KMS-11 (cell line): Measurements from ENCODE around the gene KRT26.

Source experiments
- H2AFZ ChIP-seq: fragments of 200-600 bp; sonication (generic); 2 replicates; pipeline ENCODE4 v1.6.1; 2016; ENCODE audit warnings: antibody characterized with exemption, mixed run types, low read depth
- H3K27ac ChIP-seq: fragments of 200-600 bp; sonication (generic); 2 replicates; pipeline ENCODE4 v1.6.1; 2016; ENCODE audit warnings: mild to moderate bottlenecking, mixed run types
- H3K27me3 ChIP-seq: fragments of 200-600 bp; sonication (generic); 2 replicates; pipeline ENCODE4 v1.6.1; 2017; ENCODE audit warnings: mild to moderate bottlenecking, low read depth, mixed run types, moderate library complexity; ENCODE audit not compliant: insufficient read depth
- H3K36me3 ChIP-seq: fragments of 200-600 bp; sonication (generic); 2 replicates; pipeline ENCODE4 v1.6.1; 2017; ENCODE audit warnings: mild to moderate bottlenecking, mixed run types; ENCODE audit not compliant: insufficient read depth
- H3K4me1 ChIP-seq: fragments of 200-600 bp; sonication (generic); 2 replicates; pipeline ENCODE4 v1.6.1; 2016; ENCODE audit warnings: mild to moderate bottlenecking, low read depth, mixed run types; ENCODE audit not compliant: poor library complexity, severe bottlenecking
- H3K4me2 ChIP-seq: fragments of 200-600 bp; sonication (generic); 2 replicates; pipeline ENCODE4 v1.7.0; 2016; ENCODE audit warnings: mild to moderate bottlenecking, mixed run types
- H3K4me3 ChIP-seq: fragments of 200-600 bp; sonication (generic); IDR thresholded peaks from 2 replicates; pipeline ENCODE4 v1.6.1; 2017; ENCODE audit warnings: low read depth, low read length, mixed read lengths; ENCODE audit not compliant: insufficient read depth
- H3K79me2 ChIP-seq: fragments of 200-600 bp; sonication (generic); 2 replicates; pipeline ENCODE4 v1.6.1; 2016; ENCODE audit warnings: low read depth, mixed run types; ENCODE audit not compliant: insufficient read depth
- H3K9ac ChIP-seq: fragments of 200-600 bp; sonication (generic); 2 replicates; pipeline ENCODE4 v1.6.1; 2016; ENCODE audit warnings: mild to moderate bottlenecking, mixed run types
- H4K20me1 ChIP-seq: fragments of 200-600 bp; sonication (generic); 2 replicates; pipeline ENCODE4 v1.6.1; 2016; ENCODE audit warnings: mild to moderate bottlenecking, mixed run types; ENCODE audit not compliant: insufficient read depth
- TF ChIP-seq, protein P1 (sequence below): fragments of 200-600 bp; sonication (generic); conservative IDR thresholded peaks from 2 replicates; pipeline ENCODE4 v1.6.1; 2017; ENCODE audit warnings: low read depth, mild to moderate bottlenecking, antibody characterized with exemption, low read length, moderate library complexity, mixed read lengths

Gene KRT26, protein sequence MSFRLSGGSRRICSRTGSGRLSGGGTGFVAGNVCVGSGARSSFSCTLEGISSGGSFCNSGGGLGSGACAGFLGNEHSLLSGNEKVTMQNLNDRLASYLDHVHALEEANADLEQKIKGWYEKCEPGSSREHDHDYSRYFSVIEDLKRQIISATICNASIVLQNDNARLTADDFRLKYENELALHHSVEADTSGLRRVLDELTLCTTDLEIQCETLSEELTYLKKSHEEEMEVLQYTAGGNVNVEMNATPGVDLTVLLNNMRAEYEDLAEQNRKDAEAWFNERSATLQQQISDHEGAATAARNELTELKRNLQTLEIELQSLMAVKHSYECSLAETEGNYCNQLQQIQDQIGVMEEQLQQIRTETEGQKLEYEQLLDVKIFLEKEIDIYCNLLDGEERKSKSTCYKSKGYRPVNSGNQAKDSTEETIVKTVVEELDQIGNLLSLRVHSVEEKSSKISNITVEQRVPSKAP

DNA sequence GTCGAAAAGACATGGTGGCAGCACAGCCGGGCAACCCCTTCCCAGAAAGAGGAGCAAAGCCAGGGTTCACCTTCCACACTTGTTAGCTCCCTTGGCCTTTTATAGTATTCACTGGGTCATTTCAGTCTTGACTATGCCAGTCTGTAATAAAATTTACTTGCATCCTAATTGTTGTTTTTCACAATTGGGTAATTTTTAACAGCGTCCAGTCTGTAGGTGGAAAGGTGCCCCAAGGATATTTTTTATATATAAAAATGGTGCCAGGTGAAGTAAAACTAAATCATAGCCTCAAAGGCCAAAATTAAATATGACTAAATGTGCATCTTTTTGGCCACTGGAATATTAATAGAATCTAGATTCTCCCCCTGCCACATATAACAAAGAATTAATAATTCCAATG is at the start of gene KRT26:
TSS of gene KRT26 (minus strand) at position 101 of the 400 bp plus-strand sequence. CDS start at position 13, 88 bp downstream.
- TF ChIP-seq, protein P1, sequence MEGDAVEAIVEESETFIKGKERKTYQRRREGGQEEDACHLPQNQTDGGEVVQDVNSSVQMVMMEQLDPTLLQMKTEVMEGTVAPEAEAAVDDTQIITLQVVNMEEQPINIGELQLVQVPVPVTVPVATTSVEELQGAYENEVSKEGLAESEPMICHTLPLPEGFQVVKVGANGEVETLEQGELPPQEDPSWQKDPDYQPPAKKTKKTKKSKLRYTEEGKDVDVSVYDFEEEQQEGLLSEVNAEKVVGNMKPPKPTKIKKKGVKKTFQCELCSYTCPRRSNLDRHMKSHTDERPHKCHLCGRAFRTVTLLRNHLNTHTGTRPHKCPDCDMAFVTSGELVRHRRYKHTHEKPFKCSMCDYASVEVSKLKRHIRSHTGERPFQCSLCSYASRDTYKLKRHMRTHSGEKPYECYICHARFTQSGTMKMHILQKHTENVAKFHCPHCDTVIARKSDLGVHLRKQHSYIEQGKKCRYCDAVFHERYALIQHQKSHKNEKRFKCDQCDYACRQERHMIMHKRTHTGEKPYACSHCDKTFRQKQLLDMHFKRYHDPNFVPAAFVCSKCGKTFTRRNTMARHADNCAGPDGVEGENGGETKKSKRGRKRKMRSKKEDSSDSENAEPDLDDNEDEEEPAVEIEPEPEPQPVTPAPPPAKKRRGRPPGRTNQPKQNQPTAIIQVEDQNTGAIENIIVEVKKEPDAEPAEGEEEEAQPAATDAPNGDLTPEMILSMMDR, result no peak
- H3K79me2 ChIP-seq, result no peaks in the 10 kb centered on the region
- no peaks in the 10 kb centered on the region for H3K4me1 ChIP-seq
- no peak within 1 kb of the TSS for H3K4me3 ChIP-seq
- H3K36me3 ChIP-seq, result no peaks in the 10 kb centered on the region
- no peak within 1 kb of the TSS for H3K9ac ChIP-seq
- H2AFZ ChIP-seq, result no peak within 1 kb of the TSS
- H3K4me2 ChIP-seq, result no peak within 1 kb of the TSS
- H3K27me3 ChIP-seq, result no peaks in the 10 kb centered on the region
- H3K27ac ChIP-seq, result no peak within 1 kb of the TSS
- H4K20me1 ChIP-seq, result no peaks in the 10 kb centered on the region

DNA sequence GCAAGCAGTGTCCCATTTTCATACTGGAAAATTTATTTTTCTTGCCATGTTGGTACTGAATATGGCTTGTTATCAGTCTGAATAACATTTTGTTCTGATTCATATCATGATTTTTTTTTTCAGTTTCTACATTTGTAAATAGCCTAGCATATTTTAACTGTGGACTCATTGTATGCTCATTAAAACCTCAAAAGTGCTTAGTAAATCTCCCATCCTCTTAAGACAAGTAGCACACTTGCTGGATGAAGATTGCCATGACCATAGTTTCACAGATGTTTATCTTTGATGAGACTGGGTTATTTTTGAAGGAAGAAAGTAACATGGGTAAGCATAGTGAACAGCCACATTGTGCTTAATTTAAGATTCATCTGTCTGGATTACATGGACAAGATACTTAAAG is 49.5 kb upstream of the KRT26 start:
- no peaks in the 10 kb centered on the region for H3K27me3 ChIP-seq
- no peaks in the 10 kb centered on the region for H4K20me1 ChIP-seq
- no peak overlapping the region for H2AFZ ChIP-seq
- no peak overlapping the region for H3K27ac ChIP-seq
- no peak overlapping the region for H3K9ac ChIP-seq
- H3K79me2 ChIP-seq, result no peaks in the 10 kb centered on the region
- H3K4me2 ChIP-seq, result no peak overlapping the region
- H3K4me1 ChIP-seq, result peaks cover 18% of the 10 kb centered on the region
- H3K36me3 ChIP-seq, result no peaks in the 10 kb centered on the region
- H3K4me3 ChIP-seq, result no peak overlapping the region
- TF ChIP-seq, protein P1, result no peak

DNA sequence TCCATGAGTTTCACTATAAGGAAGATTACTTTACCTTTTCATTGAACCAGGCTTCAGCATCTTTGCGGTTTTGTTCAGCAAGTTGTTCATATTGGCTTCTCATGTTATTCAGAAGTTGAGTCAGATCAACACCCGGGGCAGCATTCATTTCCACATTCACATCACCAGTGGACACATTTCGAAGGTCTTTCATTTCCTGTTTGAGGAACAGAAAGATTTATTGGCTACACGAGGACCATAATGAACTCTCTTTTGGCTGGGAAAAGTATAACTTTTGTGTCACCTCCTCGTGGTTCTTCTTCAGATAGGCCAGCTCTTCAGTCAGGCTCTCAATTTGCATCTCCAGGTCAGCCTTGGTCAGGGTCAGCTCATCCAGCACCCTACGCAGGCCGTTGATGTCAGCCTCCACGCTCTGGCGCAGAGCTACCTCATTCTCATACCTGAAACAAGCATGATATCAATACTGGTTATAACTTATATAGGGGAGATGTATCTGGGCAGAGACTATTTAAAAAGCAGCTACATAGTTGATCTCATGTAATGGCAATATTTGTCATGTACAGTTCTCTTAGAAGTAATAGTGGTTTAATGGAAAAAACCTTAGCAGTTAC is 48.3 kb upstream of the KRT26 start:
- no peak overlapping the region for H3K9ac ChIP-seq
- H3K4me2 ChIP-seq, result no peak overlapping the region
- no peak overlapping the region for H2AFZ ChIP-seq
- H3K36me3 ChIP-seq, result no peaks in the 10 kb centered on the region
- no peaks in the 10 kb centered on the region for H3K79me2 ChIP-seq
- H3K4me1 ChIP-seq, result peaks cover 18% of the 10 kb centered on the region
- TF ChIP-seq, protein P1, result no peak
- no peak overlapping the region for H3K4me3 ChIP-seq
- H3K27ac ChIP-seq, result no peak overlapping the region
- H3K27me3 ChIP-seq, result no peaks in the 10 kb centered on the region
- H4K20me1 ChIP-seq, result no peaks in the 10 kb centered on the region

DNA sequence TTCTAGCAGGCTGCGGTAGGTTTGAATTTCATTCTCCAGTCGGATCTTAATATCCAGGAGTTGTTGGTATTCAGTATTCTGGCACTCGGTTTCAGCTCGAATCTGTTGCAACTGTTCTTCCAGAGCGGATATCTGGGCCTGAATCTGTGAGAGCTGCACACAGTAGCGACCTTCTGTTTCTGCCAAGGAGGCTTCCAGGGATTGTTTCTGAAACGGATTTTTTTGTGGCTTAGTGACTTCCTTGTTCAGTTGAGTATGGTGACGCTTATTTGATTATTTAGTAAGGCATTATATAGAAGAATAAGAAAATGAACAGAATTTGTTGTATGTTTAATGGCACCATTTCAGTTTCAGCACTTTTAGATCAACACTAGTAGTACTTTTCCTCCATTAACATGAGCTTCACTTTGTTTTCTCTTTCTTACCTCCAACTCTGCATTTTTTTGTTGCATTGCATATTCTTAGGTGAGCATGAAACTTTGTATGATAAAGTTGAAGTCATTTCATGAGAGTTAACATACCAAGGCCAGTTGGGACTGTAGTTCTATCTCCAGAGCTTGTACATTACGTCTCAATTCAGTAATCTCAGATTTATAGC is 47.6 kb upstream of the KRT26 start:
- Histone ChIP-seq H4K20me1 (no peaks in the 10 kb centered on the region), H2AFZ (peak overlapping the region; percentile 86), H3K79me2 (no peaks in the 10 kb centered on the region), H3K4me3 (no peak overlapping the region), H3K4me2 (peak overlapping the region; percentile 66), H3K4me1 (peaks cover 18% of the 10 kb centered on the region), H3K27me3 (no peaks in the 10 kb centered on the region), H3K36me3 (no peaks in the 10 kb centered on the region), H3K27ac (peak overlapping the region; percentile 70; the same call in 1 of the 2 replicates), H3K9ac (no peak overlapping the region)
- TF ChIP-seq, protein P1, result no peak
